A673 (cell line): Measurements from ENCODE around the gene USP40. TPM values are rescaled to one million over a fixed set of nuclear protein-coding genes. Genes with fewer than 3 reads are reported as not detected.

Experiments used
- BruUV-seq: library from RNA; stranded (reverse); fragments of 400-500 nt; replicated peaks from 2 replicates; lab custom pipeline; 2021; lab: Mats Ljungman, UMichigan
- CTCF ChIA-PET: fragments of 300-600 bp; sonication (Branson Sonifier 250); formaldehyde crosslinking; loops from one replicate; lab custom pipeline; 2022; ENCODE audit warnings: antibody characterized with exemption; lab: Charles Lee
- POLR2A ChIA-PET: fragments of 300-600 bp; sonication (Branson Sonifier 250); formaldehyde crosslinking; loops from one replicate; lab custom pipeline; 2022; ENCODE audit warnings: antibody characterized with exemption; ENCODE audit not compliant: low non-redundant PET; lab: Charles Lee
- DNase-seq: peaks from one replicate; pipeline ENCODE4 v3.0.0-alpha.2; 2015; ENCODE audit warnings: low spot score
- H3K27ac ChIP-seq: fragments of 200-600 bp; sonication (generic); 2 replicates; pipeline ENCODE4 v1.5.1; 2016; ENCODE audit warnings: mixed run types, low read depth, mild to moderate bottlenecking, mixed read lengths, antibody characterized with exemption, low read length; ENCODE audit not compliant: poor library complexity, severe bottlenecking
- H3K27me3 ChIP-seq: fragments of 200-600 bp; sonication (generic); replicated peaks from 2 replicates; pipeline ENCODE4 v1.6.1; 2017; ENCODE audit warnings: mixed run types, low read depth, mild to moderate bottlenecking, mixed read lengths, antibody characterized with exemption, low read length; ENCODE audit not compliant: insufficient read depth, poor library complexity
- H3K36me3 ChIP-seq: fragments of 200-600 bp; sonication (generic); 2 replicates; pipeline ENCODE4 v1.6.1; 2016; ENCODE audit warnings: mixed run types, mild to moderate bottlenecking, mixed read lengths, antibody characterized with exemption, low read length; ENCODE audit not compliant: insufficient read depth, poor library complexity, severe bottlenecking
- H3K4me1 ChIP-seq: fragments of 200-600 bp; sonication (generic); 2 replicates; pipeline ENCODE4 v1.6.1; 2017; ENCODE audit warnings: mixed run types, mild to moderate bottlenecking, mixed read lengths, antibody characterized with exemption, low read length; ENCODE audit not compliant: insufficient read depth, poor library complexity, severe bottlenecking
- H3K4me3 ChIP-seq: fragments of 200-600 bp; sonication (generic); 2 replicates; pipeline ENCODE4 v1.5.1; 2016; ENCODE audit warnings: low read depth, mixed run types, mild to moderate bottlenecking, mixed read lengths, low read length; ENCODE audit not compliant: poor library complexity, severe bottlenecking
- H3K9me3 ChIP-seq: fragments of 200-600 bp; sonication (generic); 2 replicates; pipeline ENCODE4 v1.6.1; 2016; ENCODE audit warnings: mixed run types, low read depth, mild to moderate bottlenecking, mixed read lengths, antibody characterized with exemption, low read length; ENCODE audit not compliant: poor library complexity, severe bottlenecking
- EZH2 ChIP-seq: fragments of 200-600 bp; sonication (generic); IDR thresholded peaks from 2 replicates; pipeline ENCODE4 v1.6.1; 2017; ENCODE audit warnings: borderline replicate concordance, low read depth, mild to moderate bottlenecking, mixed read lengths, antibody characterized with exemption, low read length; ENCODE audit not compliant: poor library complexity, severe bottlenecking
- intact Hi-C: fragments of 100-400 bp; cut with micrococcal nuclease; formaldehyde crosslinking; loops from one replicate; pipeline ENCODE4 v1.10.0; 2022; ENCODE audit not compliant: unreplicated experiment
- total RNA-seq: library from RNA; stranded (reverse); gene quantifications from 2 replicates; pipeline ENCODE4 v1.2.3, GENCODE V29; 2021
- TF ChIP-seq, protein P1 (sequence below): fragments of 300-800, 200-600 bp; sonication (generic); conservative IDR thresholded peaks from 2 replicates; pipeline ENCODE4 v1.5.1; 2017; ENCODE audit warnings: low read depth, mild to moderate bottlenecking, antibody characterized with exemption, low read length, moderate library complexity, mixed read lengths

Gene USP40
- total RNA-seq, 1 experiment from 2014 or later, result 29.6 TPM

DNA sequence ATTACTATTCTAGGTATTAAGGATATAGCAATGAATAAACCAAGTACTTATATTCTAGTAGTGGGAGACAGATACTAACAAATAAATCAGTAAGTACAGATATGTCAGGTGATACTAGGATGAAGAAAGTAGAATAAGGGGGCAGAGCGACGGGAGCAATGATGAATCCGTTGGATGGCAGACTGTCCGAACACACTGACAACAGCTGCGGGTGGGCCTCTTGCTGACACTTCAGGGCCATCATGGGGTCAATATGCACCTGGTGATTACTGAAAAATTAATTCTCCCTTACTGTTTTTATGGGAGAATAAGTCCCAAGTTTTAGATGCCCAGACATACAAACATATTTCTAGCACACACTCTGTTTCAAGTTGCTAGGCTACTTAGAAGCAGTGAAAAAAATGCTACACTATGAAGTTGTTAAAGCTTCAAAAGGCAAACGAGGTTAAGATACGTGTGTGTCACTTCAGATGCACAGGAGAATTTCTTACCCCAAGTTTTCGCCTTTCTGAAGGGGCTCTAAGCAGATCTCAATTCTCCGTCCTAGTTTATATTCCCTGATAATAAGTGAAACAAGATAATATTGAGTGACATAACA lies 78.7 kb downstream of the USP40 start:
- no peak for DNase-seq
- no TSS peak for BruUV-seq
- Histone ChIP-seq H3K36me3 (peaks cover 4% of the 10 kb centered on the region), H3K27ac (no peak overlapping the region), H3K4me3 (no peak overlapping the region), H3K4me1 (no peaks in the 10 kb centered on the region), H3K27me3 (no peaks in the 10 kb centered on the region), H3K9me3 (no peaks in the 10 kb centered on the region)
- TF ChIP-seq, protein P1, sequence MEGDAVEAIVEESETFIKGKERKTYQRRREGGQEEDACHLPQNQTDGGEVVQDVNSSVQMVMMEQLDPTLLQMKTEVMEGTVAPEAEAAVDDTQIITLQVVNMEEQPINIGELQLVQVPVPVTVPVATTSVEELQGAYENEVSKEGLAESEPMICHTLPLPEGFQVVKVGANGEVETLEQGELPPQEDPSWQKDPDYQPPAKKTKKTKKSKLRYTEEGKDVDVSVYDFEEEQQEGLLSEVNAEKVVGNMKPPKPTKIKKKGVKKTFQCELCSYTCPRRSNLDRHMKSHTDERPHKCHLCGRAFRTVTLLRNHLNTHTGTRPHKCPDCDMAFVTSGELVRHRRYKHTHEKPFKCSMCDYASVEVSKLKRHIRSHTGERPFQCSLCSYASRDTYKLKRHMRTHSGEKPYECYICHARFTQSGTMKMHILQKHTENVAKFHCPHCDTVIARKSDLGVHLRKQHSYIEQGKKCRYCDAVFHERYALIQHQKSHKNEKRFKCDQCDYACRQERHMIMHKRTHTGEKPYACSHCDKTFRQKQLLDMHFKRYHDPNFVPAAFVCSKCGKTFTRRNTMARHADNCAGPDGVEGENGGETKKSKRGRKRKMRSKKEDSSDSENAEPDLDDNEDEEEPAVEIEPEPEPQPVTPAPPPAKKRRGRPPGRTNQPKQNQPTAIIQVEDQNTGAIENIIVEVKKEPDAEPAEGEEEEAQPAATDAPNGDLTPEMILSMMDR, result no peak
- no peak for TF ChIP-seq EZH2
- POLR2A ChIA-PET, result no interaction called here
- intact Hi-C loops, result no loop called here
- CTCF ChIA-PET, result no interaction called here

DNA sequence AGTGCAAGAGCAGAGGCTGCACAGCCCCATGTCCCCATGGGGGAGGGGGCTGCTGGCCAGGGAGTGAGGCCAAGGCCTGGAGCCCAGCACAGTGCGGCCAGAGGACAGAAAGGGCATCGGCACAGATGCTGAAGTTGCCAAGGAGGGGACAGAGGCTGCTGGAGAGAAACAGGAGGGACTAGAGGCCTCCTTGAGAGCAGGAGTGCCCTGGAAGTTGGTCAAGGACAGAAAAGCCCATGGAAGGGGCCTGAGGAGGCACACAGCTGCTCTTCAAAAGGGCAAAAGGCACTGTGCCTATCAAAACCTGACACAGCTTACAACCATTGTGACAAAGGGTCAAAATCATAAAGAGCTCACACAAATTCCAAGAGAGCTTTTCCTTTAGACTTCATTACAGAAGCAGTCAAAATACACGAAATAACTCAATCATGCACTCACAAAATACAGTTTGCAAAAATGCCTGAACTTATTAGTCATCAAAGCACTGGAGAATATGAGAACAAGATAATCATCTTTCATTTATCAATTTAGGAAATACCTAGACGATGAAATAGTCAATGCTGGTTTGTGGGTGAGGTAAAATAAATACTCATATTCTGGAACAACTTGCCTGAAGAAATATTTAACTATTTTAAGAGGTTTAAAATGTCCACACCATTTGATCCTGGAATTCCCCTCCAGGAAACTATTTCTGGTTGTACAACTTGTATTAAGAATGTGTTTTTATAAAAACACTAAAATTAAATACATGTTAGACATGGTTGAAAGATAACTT lies 79.6 kb downstream of the USP40 start:
- POLR2A ChIA-PET, result no interaction called here

DNA sequence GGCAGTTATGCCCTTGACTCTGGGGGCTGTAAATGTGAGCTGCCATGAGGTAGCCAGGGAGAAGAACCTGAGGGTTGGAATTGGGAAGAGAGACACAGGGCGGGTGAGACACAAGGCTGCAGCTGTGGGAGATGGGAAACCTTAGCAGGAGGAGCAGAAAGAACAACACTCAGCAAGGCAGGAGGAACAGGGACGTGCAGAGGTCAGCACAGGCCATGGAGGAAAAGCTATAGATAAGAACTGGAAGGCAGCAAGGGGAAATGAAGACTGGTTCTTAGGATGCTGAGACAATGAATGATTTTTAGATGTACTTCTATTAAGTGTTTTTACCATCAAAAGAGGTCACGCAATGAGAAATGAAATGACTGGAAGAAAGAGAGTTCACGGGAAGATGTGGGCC lies 80.2 kb downstream of the USP40 start:
- ChIA-PET CTCF (no interaction called here), POLR2A (no interaction called here)
- no TSS peak for BruUV-seq
- no peak for DNase-seq
- peaks cover 4% of the 10 kb centered on the region for H3K36me3 ChIP-seq
- no peak overlapping the region for H3K27ac ChIP-seq
- H3K9me3 ChIP-seq, result no peaks in the 10 kb centered on the region
- H3K4me1 ChIP-seq, result no peaks in the 10 kb centered on the region
- H3K27me3 ChIP-seq, result no peaks in the 10 kb centered on the region
- intact Hi-C loops, result no loop called here
- TF ChIP-seq, protein P1, result no peak
- TF ChIP-seq EZH2, result no peak
- H3K4me3 ChIP-seq, result no peak overlapping the region

More for the DNA sequence above, 79.6 kb downstream of the USP40 start:
- CTCF ChIA-PET, result no interaction called here
- intact Hi-C loops, result no loop called here
- Histone ChIP-seq H3K27me3 (no peaks in the 10 kb centered on the region), H3K4me3 (no peak overlapping the region), H3K36me3 (peaks cover 4% of the 10 kb centered on the region), H3K4me1 (no peaks in the 10 kb centered on the region), H3K27ac (no peak overlapping the region), H3K9me3 (no peaks in the 10 kb centered on the region)
- DNase-seq, result no peak
- BruUV-seq, result no TSS peak
- TF ChIP-seq, protein P1, result no peak
- TF ChIP-seq EZH2, result no peak
